SK-N-SH treated with all-trans-retinoic acid at 6 μM for 48 hours (cell line): Measurements from ENCODE around the gene EMP3.

Experiments used
- ARNTL ChIP-seq: fragments of 450-650 bp; formaldehyde crosslinking; IDR thresholded peaks from 2 replicates; pipeline ENCODE4 v1.5.0; 2020; ENCODE audit warnings: low read depth, mild to moderate bottlenecking, moderate library complexity, borderline replicate concordance
- GLIS3 ChIP-seq: fragments of 250-450 bp; sonication (Bioruptor Pico); IDR thresholded peaks from 2 replicates; pipeline ENCODE4 v1.5.0; 2020; ENCODE audit warnings: mild to moderate bottlenecking, moderate library complexity
- ISL1 ChIP-seq: fragments of 250-450 bp; sonication (Bioruptor Pico); IDR thresholded peaks from 2 replicates; pipeline ENCODE4 v2.1.2; 2022; ENCODE audit warnings: mild to moderate bottlenecking, moderate library complexity
- SNAI2 ChIP-seq: fragments of 250-450 bp; sonication (Bioruptor Pico); IDR thresholded peaks from 2 replicates; pipeline ENCODE4 v1.5.0; 2020; ENCODE audit warnings: mild to moderate bottlenecking, moderate library complexity
- TCF4 ChIP-seq: fragments of 250-450 bp; sonication (Bioruptor Pico); IDR thresholded peaks from 2 replicates; pipeline ENCODE4 v1.8.0; 2021; ENCODE audit warnings: mild to moderate bottlenecking, moderate library complexity, borderline replicate concordance
- TOX ChIP-seq: fragments of 250-450 bp; sonication (Bioruptor Pico); IDR thresholded peaks from 2 replicates; pipeline ENCODE4 v1.8.0; 2021; ENCODE audit warnings: mild to moderate bottlenecking, moderate library complexity, borderline replicate concordance
- ZC3H10 ChIP-seq: fragments of 250-450 bp; sonication (Bioruptor Pico); IDR thresholded peaks from 2 replicates; pipeline ENCODE4 v1.5.1; 2021; ENCODE audit warnings: mild to moderate bottlenecking, moderate library complexity
- ZFP3 ChIP-seq: fragments of 250-450 bp; sonication (Bioruptor Pico); IDR thresholded peaks from 2 replicates; pipeline ENCODE4 v1.5.0; 2020; ENCODE audit warnings: mild to moderate bottlenecking, moderate library complexity
- ZFP30 ChIP-seq: fragments of 450-650 bp; formaldehyde crosslinking; IDR thresholded peaks from 2 replicates; pipeline ENCODE4 v1.5.0; 2022; ENCODE audit warnings: mild to moderate bottlenecking, moderate library complexity
- ZNF8 ChIP-seq: fragments of 450-650 bp; formaldehyde crosslinking; IDR thresholded peaks from 2 replicates; pipeline ENCODE4 v1.5.0; 2020; ENCODE audit warnings: mild to moderate bottlenecking, moderate library complexity
- TF ChIP-seq, protein P1 (sequence below): fragments of 250-450 bp; sonication (Bioruptor Pico); IDR thresholded peaks from 2 replicates; pipeline ENCODE4 v1.8.0; 2021; ENCODE audit warnings: low read depth, mild to moderate bottlenecking, moderate library complexity, borderline replicate concordance
- TF ChIP-seq, protein P2 (sequence below): fragments of 250-450 bp; sonication (Bioruptor Pico); IDR thresholded peaks from 2 replicates; pipeline ENCODE4 v1.8.0; 2020; ENCODE audit warnings: mild to moderate bottlenecking, moderate library complexity, borderline replicate concordance

GRCh38 chr19:48319647-48320541, 5.5 kb upstream of the EMP3 start:
- TF ChIP-seq ZC3H10 (CRISPR knock-in tag) = no peak
- no peak for TF ChIP-seq ARNTL (CRISPR knock-in tag)
- no peak for TF ChIP-seq ZFP3
- TF ChIP-seq SNAI2 = no peak
- no peak for TF ChIP-seq ZFP30 (CRISPR knock-in tag)
- TF ChIP-seq ISL1 (CRISPR knock-in tag) = no peak
- TF ChIP-seq GLIS3 (CRISPR knock-in tag) = no peak
- no peak for TF ChIP-seq TOX
- TF ChIP-seq, protein P1, sequence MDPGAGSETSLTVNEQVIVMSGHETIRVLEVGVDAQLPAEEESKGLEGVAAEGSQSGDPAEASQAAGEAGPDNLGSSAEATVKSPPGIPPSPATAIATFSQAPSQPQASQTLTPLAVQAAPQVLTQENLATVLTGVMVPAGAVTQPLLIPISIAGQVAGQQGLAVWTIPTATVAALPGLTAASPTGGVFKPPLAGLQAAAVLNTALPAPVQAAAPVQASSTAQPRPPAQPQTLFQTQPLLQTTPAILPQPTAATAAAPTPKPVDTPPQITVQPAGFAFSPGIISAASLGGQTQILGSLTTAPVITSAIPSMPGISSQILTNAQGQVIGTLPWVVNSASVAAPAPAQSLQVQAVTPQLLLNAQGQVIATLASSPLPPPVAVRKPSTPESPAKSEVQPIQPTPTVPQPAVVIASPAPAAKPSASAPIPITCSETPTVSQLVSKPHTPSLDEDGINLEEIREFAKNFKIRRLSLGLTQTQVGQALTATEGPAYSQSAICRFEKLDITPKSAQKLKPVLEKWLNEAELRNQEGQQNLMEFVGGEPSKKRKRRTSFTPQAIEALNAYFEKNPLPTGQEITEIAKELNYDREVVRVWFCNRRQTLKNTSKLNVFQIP (CRISPR knock-in tag) = no peak
- no peak for TF ChIP-seq TCF4 (CRISPR knock-in tag)
- TF ChIP-seq, protein P2, sequence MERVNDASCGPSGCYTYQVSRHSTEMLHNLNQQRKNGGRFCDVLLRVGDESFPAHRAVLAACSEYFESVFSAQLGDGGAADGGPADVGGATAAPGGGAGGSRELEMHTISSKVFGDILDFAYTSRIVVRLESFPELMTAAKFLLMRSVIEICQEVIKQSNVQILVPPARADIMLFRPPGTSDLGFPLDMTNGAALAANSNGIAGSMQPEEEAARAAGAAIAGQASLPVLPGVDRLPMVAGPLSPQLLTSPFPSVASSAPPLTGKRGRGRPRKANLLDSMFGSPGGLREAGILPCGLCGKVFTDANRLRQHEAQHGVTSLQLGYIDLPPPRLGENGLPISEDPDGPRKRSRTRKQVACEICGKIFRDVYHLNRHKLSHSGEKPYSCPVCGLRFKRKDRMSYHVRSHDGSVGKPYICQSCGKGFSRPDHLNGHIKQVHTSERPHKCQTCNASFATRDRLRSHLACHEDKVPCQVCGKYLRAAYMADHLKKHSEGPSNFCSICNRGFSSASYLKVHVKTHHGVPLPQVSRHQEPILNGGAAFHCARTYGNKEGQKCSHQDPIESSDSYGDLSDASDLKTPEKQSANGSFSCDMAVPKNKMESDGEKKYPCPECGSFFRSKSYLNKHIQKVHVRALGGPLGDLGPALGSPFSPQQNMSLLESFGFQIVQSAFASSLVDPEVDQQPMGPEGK (CRISPR knock-in tag) = no peak
- TF ChIP-seq ZNF8 = no peak
